Retinal pigment epithelial cell (primary cell): Measurements from ENCODE around the gene CEP131.

Source experiments
- DNase-seq: peaks from one replicate; pipeline ENCODE4 v3.0.0-alpha.2; 2010; ENCODE audit warnings: low read depth
- H3K4me3 ChIP-seq: 2 replicates; pipeline ENCODE4 v1.5.1; 2011; ENCODE audit warnings: mild to moderate bottlenecking, low read length, control low read depth, moderate library complexity
- CTCF ChIP-seq: conservative IDR thresholded peaks from 2 replicates; pipeline ENCODE4 v1.5.1; 2011; ENCODE audit warnings: low read depth, low read length, control low read depth, inconsistent platforms

CEP131 gene

GRCh38 chr17:81243333-81243664 lies 20.5 kb upstream of the CEP131 start:
- H3K4me3 ChIP-seq: no peak overlapping the region
- DNase-seq: no peak
- no peak for TF ChIP-seq CTCF

- no peak for TF ChIP-seq CTCF
- no peak for DNase-seq
- H3K4me3 ChIP-seq: no peak overlapping the region
These were observed 19.9 kb upstream of the CEP131 start for GRCh38 chr17:81242421-81243332.

GRCh38 chr17:81241648-81242420 lies 19.1 kb upstream of the CEP131 start:
- no peak overlapping the region for H3K4me3 ChIP-seq
- DNase-seq: no peak
- peak; percentile 86 for TF ChIP-seq CTCF

GRCh38 chr17:81241203-81241602 lies 18.4 kb upstream of the CEP131 start:
- TF ChIP-seq CTCF: no peak
- no peak overlapping the region for H3K4me3 ChIP-seq
- no peak for DNase-seq

- TF ChIP-seq CTCF: no peak
- no peak for DNase-seq
- H3K4me3 ChIP-seq: no peak overlapping the region
These were observed 18.0 kb upstream of the CEP131 start for GRCh38 chr17:81240761-81241160.

- H3K4me3 ChIP-seq: peak overlapping the region; percentile 72
- no peak for DNase-seq
- TF ChIP-seq CTCF: no peak
These were observed 17.2 kb upstream of the CEP131 start for GRCh38 chr17:81239714-81240555.
